ENCODE data around the gene NAALADL2.

NAALADL2 gene

DNA sequence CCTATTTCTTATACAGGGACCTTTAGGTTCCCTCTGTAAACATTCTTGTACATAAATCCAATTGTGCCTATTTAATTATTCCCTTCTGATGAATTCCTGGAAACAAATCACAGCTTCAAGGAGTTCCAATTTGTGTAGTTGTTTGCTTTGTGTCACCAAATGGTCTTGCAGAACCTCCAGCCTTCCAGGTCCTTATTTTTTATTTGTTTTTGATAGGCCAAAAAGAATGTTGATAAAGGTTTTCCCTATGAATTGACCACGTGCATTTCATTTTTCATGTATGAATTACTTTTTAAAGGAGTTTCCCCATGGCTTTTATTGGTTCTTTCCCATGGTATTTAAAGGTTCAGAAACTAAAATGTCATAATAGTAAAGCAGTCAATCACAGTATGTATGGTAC lies 243.0 kb downstream of the NAALADL2 start:
- TF ChIP-seq, protein P1, sequence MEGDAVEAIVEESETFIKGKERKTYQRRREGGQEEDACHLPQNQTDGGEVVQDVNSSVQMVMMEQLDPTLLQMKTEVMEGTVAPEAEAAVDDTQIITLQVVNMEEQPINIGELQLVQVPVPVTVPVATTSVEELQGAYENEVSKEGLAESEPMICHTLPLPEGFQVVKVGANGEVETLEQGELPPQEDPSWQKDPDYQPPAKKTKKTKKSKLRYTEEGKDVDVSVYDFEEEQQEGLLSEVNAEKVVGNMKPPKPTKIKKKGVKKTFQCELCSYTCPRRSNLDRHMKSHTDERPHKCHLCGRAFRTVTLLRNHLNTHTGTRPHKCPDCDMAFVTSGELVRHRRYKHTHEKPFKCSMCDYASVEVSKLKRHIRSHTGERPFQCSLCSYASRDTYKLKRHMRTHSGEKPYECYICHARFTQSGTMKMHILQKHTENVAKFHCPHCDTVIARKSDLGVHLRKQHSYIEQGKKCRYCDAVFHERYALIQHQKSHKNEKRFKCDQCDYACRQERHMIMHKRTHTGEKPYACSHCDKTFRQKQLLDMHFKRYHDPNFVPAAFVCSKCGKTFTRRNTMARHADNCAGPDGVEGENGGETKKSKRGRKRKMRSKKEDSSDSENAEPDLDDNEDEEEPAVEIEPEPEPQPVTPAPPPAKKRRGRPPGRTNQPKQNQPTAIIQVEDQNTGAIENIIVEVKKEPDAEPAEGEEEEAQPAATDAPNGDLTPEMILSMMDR (IDR thresholded peaks at IDR 0.05; ENCODE audit: extremely low read depth, insufficient read depth, missing control alignments): no peak
- in situ Hi-C loops (cut with MboI; ENCODE audit: low pct_unique_long_range_greater_than_20kb, low sequenced_read_pairs, unreplicated experiment): no loop called here
- no peak for DNase-seq (ENCODE audit: low spot score)

DNA sequence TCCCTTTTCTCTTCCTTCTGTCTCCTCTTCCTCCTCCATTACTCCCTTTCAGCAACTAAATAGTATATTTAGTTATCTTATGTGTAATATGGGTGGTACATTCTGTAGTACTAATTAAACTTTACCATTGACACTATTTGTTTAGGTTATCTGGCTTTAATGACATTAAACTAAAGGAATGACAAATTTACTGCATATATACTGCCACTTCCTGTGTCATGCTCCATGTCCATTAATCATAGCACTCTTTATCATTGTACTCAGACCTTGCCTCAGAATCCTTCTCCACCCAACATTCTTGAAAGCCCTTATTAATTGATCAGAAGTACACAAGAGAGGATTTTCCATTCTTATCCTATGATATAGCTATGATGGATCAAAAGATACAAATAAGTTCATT lies 244.2 kb downstream of the NAALADL2 start:
- in situ Hi-C loops (cut with MboI; ENCODE audit: low pct_unique_long_range_greater_than_20kb, low sequenced_read_pairs, unreplicated experiment): no loop called here
- TF ChIP-seq, protein P1 (IDR thresholded peaks at IDR 0.05; ENCODE audit: extremely low read depth, insufficient read depth, missing control alignments): no peak
- DNase-seq (ENCODE audit: low spot score): no peak

DNA sequence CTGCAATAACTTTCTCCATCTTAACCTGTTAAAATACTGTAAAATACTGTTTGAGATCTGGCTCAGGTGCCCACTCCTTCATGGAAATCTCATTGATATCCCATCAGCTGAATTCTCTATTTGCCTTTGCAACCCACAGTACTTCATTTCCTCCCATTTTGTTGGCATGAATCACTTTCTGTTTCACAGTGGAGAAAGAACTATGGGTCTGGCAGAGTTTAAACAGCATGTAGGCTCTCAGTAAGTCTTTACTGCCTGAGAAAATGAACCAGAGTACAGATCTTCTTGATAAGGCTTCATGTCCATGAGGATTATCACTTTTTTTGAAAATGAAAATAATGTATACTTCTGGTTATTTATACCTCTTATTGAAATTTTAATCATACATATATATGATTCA lies 245.9 kb downstream of the NAALADL2 start:
- DNase-seq (ENCODE audit: low spot score): no peak
- in situ Hi-C loops (cut with MboI; ENCODE audit: low pct_unique_long_range_greater_than_20kb, low sequenced_read_pairs, unreplicated experiment): no loop called here
- TF ChIP-seq, protein P1 (IDR thresholded peaks at IDR 0.05; ENCODE audit: extremely low read depth, insufficient read depth, missing control alignments): no peak

DNA sequence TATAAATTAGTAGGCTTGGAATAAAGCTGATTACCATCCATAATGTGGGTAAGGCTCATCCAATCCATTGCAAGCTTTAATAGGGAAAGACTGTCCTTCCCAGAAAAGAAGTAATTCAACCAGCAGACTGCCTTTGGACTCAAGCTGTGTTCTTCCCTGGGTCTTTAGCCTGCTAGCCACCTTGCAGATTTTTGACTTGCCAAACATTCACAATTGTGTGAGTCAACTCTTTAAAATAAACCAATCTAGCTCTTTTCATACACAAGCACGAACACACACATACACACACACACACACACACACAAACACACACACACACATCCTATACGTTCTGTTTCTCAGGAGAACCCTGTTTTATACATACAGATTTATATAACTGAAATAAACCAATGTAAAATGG lies 248.1 kb downstream of the NAALADL2 start:
- in situ Hi-C loops (cut with MboI; ENCODE audit: low pct_unique_long_range_greater_than_20kb, low sequenced_read_pairs, unreplicated experiment): no loop called here
- no peak for DNase-seq (ENCODE audit: low spot score)
- TF ChIP-seq, protein P1 (IDR thresholded peaks at IDR 0.05; ENCODE audit: extremely low read depth, insufficient read depth, missing control alignments): no peak

DNA sequence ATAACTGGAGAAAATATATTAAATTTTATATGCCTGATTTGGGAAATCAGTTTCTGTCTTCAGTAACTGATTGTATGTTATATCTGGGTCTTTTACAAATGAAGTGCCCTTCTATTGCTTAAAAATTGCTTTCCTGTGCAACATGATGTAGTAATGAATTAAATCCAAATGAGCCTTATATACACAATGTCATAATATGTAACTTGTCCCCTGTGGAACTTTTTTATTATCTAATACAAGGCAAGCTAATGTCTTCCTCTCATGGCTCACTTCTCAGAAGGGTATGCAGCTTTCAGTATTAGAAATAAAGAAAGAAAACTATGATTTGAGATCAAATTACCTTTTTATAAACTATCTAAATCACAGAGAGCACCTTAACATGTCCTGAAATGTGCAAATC lies 248.9 kb downstream of the NAALADL2 start:
- TF ChIP-seq, protein P1 (IDR thresholded peaks at IDR 0.05; ENCODE audit: extremely low read depth, insufficient read depth, missing control alignments): no peak
- no peak for DNase-seq (ENCODE audit: low spot score)
- in situ Hi-C loops (cut with MboI; ENCODE audit: low pct_unique_long_range_greater_than_20kb, low sequenced_read_pairs, unreplicated experiment): no loop called here

DNA sequence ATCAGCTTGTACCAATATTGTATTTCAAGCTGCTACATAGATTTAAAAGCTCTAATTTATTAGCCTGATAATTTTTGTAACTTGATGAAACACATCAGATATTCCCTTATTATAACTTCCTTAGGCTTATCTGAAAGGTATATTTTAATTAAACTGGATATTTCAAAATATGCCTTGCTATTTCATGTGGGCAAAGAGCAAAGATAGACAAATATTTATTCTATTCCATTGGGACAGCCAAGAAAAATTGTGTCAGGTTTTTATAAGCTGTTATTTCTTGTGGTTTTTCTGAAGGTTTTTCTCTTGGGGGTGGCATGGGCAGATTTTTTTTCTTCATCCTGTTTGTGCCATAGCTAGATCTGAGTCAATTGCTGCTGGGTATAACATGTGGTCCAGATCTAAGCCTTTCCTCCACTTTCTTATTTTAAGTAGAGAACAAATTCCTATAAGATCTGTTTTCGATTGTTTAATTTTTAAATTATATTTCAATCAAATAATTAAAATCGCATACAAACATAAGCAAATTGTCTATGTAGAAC lies 249.5 kb downstream of the NAALADL2 start:
- DNase-seq (ENCODE audit: low spot score): no peak
- TF ChIP-seq, protein P1 (IDR thresholded peaks at IDR 0.05; ENCODE audit: extremely low read depth, insufficient read depth, missing control alignments): no peak
- in situ Hi-C loops (cut with MboI; ENCODE audit: low pct_unique_long_range_greater_than_20kb, low sequenced_read_pairs, unreplicated experiment): no loop called here

DNA sequence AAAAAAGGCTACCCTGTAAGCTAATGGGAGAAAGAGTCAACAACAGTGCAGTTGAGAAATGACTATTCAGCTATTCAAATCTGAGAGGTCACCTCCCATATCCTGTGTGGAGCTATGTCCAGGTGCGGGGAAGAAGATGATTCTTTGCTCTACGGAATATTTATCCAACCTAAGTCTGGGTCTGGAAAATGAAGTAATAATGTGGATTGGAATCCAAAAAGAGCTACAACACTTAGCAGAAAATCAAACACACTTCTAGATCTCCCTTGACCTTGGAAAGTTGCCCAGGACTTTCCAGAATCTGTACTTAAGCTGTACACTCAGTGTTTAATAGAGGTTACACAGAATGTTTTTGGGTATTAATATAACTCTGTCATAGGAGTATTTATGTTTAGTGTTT lies 251.9 kb downstream of the NAALADL2 start:
- no peak for DNase-seq (ENCODE audit: low spot score)
- TF ChIP-seq, protein P1 (IDR thresholded peaks at IDR 0.05; ENCODE audit: extremely low read depth, insufficient read depth, missing control alignments): no peak
- in situ Hi-C loops (cut with MboI; ENCODE audit: low pct_unique_long_range_greater_than_20kb, low sequenced_read_pairs, unreplicated experiment): no loop called here

Measured in GM13977 (cell line).